Measurements from ENCODE around the gene JAM3.

Gene JAM3

GRCh38 chr11:134068829-134069425 is at the start of gene JAM3:
Gene JAM3, plus strand, starts transcription at chr11:134069072. Its CDS starts 12 bp downstream, at chr11:134069084.
- peak; percentile 94 for ATAC-seq
- TF ChIP-seq BACH2 (CRISPR knock-in tag; IDR thresholded peaks at IDR 0.05; ENCODE audit: borderline replicate concordance) (no peak), ISL1 (CRISPR knock-in tag; IDR thresholded peaks at IDR 0.05) (no peak), CREB5 (CRISPR knock-in tag; IDR thresholded peaks at IDR 0.05; ENCODE audit: low read depth) (no peak), TSHZ2 (CRISPR knock-in tag; IDR thresholded peaks at IDR 0.05) (no peak), SNAI2 (CRISPR knock-in tag; IDR thresholded peaks at IDR 0.05) (no peak), TCF4 (CRISPR knock-in tag; IDR thresholded peaks at IDR 0.05; ENCODE audit: borderline replicate concordance) (no peak), OSR1 (CRISPR knock-in tag; IDR thresholded peaks at IDR 0.05) (no peak), CSDC2 (CRISPR knock-in tag; IDR thresholded peaks at IDR 0.05) (no peak), POU6F1 (CRISPR knock-in tag; IDR thresholded peaks at IDR 0.05; ENCODE audit: borderline replicate concordance, low read depth) (no peak), CSRNP3 (CRISPR knock-in tag; IDR thresholded peaks at IDR 0.05) (no peak), ARNTL (CRISPR knock-in tag; IDR thresholded peaks at IDR 0.05; ENCODE audit: borderline replicate concordance, low read depth) (no peak), ESRRG (CRISPR knock-in tag; IDR thresholded peaks at IDR 0.05) (no peak), TOX (CRISPR knock-in tag; IDR thresholded peaks at IDR 0.05; ENCODE audit: borderline replicate concordance) (no peak), ZFP30 (CRISPR knock-in tag; IDR thresholded peaks at IDR 0.05) (no peak), RARB (CRISPR knock-in tag; IDR thresholded peaks at IDR 0.05) (no peak), PATZ1 (CRISPR knock-in tag; IDR thresholded peaks at IDR 0.05; ENCODE audit: borderline replicate concordance) (no peak), ZC3H10 (CRISPR knock-in tag; IDR thresholded peaks at IDR 0.05) (no peak), PPARA (CRISPR knock-in tag; IDR thresholded peaks at IDR 0.05; ENCODE audit: borderline replicate concordance) (no peak)

GRCh38 chr11:134019500-134019899 is 49.4 kb upstream of the JAM3 start:
- no peak for ATAC-seq
- TF ChIP-seq TCF4 (CRISPR knock-in tag; IDR thresholded peaks at IDR 0.05; ENCODE audit: borderline replicate concordance) (no peak), OSR1 (CRISPR knock-in tag; IDR thresholded peaks at IDR 0.05) (no peak), GLIS3 (CRISPR knock-in tag; IDR thresholded peaks at IDR 0.05) (no peak), ARNTL (CRISPR knock-in tag; IDR thresholded peaks at IDR 0.05; ENCODE audit: borderline replicate concordance, low read depth) (no peak), ZC3H10 (CRISPR knock-in tag; IDR thresholded peaks at IDR 0.05) (no peak), ZNF70 (CRISPR knock-in tag; IDR thresholded peaks at IDR 0.05) (no peak), CREB5 (CRISPR knock-in tag; IDR thresholded peaks at IDR 0.05; ENCODE audit: low read depth) (no peak)
